Activated T-cell treated with anti-CD3 and anti-CD28 coated beads for 48 hours (primary cell): ENCODE results near the gene MYOCOS.
"Not testable (repeated sequence)": the region's sequence is repeated elsewhere in the genome, so short reads cannot be mapped to it uniquely, and the experiment has no call there.

Experiments used
- DNase-seq: peaks from one replicate; pipeline ENCODE4 v3.0.0-alpha.2; 2020; ENCODE audit warnings: low read depth

Gene MYOCOS

DNA sequence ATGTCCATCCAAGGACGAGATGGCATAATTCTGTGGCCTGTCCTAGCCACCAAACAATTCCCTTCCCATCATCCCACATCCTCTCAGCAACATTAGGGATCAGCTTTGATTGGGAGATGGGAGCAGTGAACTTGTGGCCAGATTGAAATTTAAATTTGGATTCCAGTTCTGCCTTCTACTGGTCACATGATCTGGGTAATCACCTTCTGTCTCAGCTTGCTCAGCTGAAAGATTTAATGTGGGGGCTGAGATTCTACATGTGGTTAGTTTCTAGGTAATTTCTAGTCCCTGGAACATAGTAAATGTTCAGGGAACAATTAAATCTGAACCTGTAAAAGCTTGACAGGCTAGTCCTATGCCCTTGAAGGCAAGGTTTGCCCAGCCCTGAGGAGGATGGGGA, 3.2 kb downstream of the MYOCOS start:
- no peak for DNase-seq

GRCh38 chr1:171627020-171627419, 5.0 kb downstream of the MYOCOS start:
- DNase-seq: no peak

GRCh38 chr1:171628225-171628624, 6.2 kb downstream of the MYOCOS start:
- no peak for DNase-seq

DNA sequence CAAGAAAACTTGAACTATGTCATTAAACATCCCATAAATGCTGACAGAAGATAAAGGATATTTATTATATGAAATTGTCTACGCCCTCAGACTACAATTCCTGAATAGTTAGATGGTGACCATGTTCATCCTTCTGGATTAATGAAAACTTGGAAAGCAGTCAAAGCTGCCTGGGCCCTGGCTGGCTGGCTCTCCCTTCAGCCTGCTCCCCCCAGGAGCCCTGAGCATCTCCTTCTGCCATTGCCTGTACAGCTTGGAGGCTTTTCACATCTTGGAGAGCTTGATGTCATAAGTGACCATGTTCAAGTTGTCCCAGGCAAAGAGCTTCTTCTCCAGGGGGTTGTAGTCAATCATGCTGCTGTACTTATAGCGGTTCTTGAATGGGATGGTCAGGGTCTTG, 13.6 kb downstream of the MYOCOS start:
- no peak for DNase-seq

- DNase-seq: no peak
Measured at GRCh38 chr1:171636141-171636540, 14.1 kb downstream of the MYOCOS start.

- DNase-seq: no peak
Measured at GRCh38 chr1:171637928-171638576, 16.0 kb downstream of the MYOCOS start.

DNA sequence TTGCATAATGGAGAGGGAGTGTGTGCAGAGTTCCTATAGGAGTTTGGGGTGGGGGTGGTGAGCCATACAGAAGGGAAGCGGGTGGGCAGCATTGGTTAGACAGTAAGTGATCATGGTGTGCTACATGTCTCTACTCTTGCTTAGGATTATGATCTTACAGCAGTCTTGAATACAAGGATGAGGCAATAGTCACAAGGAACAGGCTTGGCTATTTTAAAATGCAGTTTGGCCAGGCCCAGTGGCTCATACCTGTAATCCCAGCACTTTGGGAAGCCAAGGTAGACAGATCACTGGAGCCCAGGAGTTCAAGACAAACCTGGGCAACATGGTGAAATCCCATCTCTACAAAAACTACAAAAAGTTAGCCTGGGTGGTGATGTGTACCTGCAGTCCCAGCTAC, 18.2 kb downstream of the MYOCOS start:
- no peak for DNase-seq

GRCh38 chr1:171641076-171641864, 19.2 kb downstream of the MYOCOS start:
- DNase-seq: no peak

DNA sequence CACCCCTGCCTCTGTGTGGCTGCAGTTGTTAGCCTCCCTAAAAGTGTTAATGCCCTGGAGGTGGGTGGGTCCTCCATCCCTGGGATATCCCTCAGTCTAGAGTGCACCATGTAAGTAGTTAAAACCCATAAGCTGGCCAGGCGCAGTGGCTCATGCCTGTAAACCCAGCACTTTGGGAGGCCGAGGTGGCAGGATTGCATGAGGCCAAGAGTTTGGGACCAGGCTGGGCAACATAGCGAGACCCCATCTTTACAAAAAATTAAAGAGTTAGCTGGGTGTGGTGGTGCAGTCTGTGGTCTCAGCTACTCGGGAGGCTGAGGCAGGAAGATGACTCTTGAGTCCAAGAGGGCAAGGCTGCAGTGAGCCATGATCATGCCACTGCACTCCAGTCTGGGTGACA, 20.2 kb downstream of the MYOCOS start:
- no peak for DNase-seq

- no peak for DNase-seq
Measured at GRCh38 chr1:171643156-171643555, 21.1 kb downstream of the MYOCOS start.

GRCh38 chr1:171644805-171645483, 22.9 kb downstream of the MYOCOS start:
- peak; percentile 53 for DNase-seq

DNA sequence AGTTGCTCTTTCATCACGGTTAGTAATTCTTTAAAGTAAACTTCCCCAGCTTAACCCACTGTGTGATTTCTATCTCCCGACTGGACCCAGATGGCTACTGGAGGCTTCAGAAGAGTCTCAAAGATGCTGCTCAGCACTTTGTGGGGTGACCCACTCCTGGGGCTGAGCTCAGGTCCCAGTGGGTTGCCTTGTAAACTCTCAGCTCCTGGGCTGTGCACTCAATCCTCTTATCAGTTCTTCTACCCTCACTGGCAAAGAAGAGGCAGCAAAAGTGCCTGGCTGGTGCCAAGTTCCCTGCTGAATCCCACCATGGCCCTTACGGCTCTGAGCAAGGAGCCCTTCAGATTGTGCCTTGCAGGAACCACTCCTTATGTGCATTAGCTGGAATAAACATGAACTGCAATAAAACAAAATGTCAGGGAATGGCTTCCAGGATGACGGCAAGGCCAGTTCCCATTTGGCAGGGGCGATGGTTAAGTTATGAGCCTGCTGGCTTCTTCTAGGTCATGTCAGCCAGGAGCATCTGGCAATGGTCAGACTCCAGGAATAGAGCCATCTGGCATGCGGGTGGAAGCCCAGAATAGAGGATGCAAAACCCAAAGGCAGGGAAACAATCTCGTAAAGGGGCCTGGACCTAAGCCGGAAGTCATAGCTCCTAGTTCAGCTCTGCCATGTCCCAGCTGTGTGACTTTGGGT, 23.7 kb downstream of the MYOCOS start:
- DNase-seq: no peak

GRCh38 chr1:171646249-171646560, 24.2 kb downstream of the MYOCOS start:
- no peak for DNase-seq

DNA sequence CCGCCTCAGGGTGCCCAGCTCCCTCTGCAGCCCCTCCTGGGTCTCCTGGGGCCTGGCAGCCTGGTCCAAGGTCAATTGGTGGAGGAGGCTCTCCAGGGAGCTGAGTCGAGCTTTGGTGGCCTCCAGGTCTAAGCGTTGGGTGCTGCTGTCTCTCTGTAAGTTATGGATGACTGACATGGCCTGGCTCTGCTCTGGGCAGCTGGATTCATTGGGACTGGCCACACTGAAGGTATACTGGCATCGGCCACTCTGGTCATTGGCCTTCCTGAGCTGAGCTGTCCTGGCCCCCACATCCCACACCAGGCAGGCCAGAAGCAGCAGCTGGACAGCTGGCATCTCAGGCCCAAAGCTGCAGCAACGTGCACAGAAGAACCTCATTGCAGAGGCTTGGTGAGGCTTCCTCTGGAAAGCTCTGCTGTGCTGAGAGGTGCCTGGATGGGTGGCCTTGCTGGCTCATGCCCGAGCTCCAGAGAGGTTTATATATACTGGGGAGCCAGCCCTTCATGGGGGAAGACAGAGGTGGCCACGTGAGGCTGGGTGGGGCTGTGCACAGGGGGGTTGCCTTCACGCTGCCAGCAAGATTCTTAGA, 30.3 kb downstream of the MYOCOS start, which contains the start of gene MYOC:
MYOC (minus strand) TSS at position 455 of the 589 bp plus-strand sequence; CDS start at position 378, 77 bp downstream.
- DNase-seq: no peak

DNA sequence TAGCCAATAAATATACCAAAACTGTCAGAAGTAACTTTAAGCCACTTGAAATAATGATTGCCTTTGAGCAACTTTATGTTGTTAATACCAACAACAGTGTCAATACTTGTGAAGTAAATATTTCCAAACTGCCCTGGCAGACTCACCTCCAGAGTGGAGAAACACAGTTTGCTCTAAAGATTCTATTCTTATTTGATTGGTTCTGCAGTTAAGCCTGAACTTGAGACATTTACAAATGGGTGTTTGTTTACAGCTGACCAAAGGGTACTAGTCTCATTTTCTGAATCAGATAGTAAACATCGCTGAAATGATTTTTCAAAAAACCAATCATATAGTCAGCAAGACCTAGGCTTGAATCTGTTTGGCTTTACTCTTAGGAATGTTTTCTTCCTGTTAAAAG, 31.8 kb downstream of the MYOCOS start:
- DNase-seq: no peak

DNA sequence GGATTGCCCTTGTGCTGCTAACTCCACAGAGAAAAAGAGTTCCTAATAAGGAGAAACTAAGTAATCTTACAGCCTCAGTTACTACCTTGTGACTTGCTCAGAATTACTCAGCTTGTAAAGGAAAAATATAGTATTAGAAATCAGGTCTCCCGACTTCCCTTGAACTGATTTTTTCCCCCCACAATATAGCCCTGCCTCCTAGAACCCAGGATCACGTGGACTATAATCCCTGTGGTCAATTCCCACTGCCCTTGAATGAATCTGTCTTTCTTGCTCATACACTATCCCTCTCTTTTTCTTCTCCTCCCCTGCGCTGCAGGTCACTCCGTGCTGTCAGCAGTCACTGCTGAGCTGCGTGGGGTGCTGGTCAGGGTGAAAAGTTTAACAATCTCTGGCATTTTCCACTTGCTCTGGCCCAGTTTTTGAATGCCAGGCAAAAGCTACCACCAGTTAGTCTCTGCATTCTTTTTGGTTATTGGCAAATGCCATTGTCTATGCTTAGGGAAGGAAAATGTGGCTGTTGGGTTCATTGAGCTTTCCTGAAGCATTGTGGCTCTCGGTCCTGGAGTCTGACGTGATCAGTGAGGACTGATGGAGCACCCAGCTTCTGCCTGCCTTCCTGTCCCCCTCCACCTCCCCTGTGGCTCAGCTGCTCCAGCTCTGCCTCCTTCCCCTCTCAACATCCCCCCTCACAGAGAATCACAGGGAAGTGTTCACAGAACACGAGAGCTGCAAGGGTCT, 32.3 kb downstream of the MYOCOS start:
- no peak for DNase-seq

- DNase-seq: peak; percentile 73
Measured at GRCh38 chr1:171654942-171655745, 33.1 kb downstream of the MYOCOS start.

- DNase-seq: no peak
Measured at GRCh38 chr1:171655746-171656116, 33.7 kb downstream of the MYOCOS start.

DNA sequence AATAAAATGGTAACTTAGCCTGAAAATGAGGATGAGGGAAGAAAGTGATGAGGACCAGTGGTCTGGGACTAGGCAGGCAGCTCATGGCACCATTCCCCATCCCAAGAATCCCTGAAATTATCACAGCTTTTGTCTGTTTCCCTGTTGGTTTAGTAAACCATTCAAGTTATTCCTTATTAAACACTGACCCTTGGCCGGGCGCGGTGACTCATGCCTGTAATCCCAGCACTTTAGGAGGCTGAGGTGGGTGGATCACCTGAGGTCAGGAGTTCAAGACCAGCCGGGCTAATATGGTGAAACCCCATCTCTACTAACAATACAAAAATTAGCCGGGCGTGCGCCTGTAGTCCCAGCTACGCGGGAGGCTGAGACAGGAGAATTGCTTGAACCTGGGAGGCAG, 34.2 kb downstream of the MYOCOS start:
- not testable (repeated sequence) for DNase-seq

GRCh38 chr1:171661076-171661650, 39.1 kb downstream of the MYOCOS start:
- DNase-seq: no peak
